ENCODE data around the gene LCN10. TPM values are rescaled to one million over a fixed set of nuclear protein-coding genes. Genes with fewer than 3 reads are reported as not detected.

The LCN10 gene
- total RNA-seq, 1 experiment from 2014 or later, result not detected

GRCh38 chr9:136719195-136719880, 23.4 kb downstream of the LCN10 start:
- DNase-seq (ENCODE audit: unreplicated experiment), result no peak
- intact Hi-C loops (cut with micrococcal nuclease), result no loop called here
- ChIA-PET POLR2A (interaction anchor here (1.2 kb wide), 1 partner anchor 9 kb away, joined by 5 read pairs; no protein-coding TSS in a partner anchor), CTCF (no interaction called here)
- Mint-ChIP-seq H3K4me1 (ENCODE audit: insufficient read depth, unreplicated experiment) (peaks cover 15% of the 10 kb centered on the region), H3K36me3 (ENCODE audit: insufficient read depth, unreplicated experiment) (peaks cover 41% of the 10 kb centered on the region), H3K4me3 (ENCODE audit: unreplicated experiment) (no peak overlapping the region), H3K27me3 (ENCODE audit: insufficient read depth, unreplicated experiment) (peaks cover 10% of the 10 kb centered on the region), H3K27ac (ENCODE audit: low read depth, unreplicated experiment) (no peak overlapping the region), H3K9me3 (ENCODE audit: unreplicated experiment) (no peaks in the 10 kb centered on the region)
- TF ChIP-seq CTCF (IDR thresholded peaks at IDR 0.05; ENCODE audit: unreplicated experiment), result no peak
- no TSS peak for BruUV-seq (replicated peaks)

DNA sequence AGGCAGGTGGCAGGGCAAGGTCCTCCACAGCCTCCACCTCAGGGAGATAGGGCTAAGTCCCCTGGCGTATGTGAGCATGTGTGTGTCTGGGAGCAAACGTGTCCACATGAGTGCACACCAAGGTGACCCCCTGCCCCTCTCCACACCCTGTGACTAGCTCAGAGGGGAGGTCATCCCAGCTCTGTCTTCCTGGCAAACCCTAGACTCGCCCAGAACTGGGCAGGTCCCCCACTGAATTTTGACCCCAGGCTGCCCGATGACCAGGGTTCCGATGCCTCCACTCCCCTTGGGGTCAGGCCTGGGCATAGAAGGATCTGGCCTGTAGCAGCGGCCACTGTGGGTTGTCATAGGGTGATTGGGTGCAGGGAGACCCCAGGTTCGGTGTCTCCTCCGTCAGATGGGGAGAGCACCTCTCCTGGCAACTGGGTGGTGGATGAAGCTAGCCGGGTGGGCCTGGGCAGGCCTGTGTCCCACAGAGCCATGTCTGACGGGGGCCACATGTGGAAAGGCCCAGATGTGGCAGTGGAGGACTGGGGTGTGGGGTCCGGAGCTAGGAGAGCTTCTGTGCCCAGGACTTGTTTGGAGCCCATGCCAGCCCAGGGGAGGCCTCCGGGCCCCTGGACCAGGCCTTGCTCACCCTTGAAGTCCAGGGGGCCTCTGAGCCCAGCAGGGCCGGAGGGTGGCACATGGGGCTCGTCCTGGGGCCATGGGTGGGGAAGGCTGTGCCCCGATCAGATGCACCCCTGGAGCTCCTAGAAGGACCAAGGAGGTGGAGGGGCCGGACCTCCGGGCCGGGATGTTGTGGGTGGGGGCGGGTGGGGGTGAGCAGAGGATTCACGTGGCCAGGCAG, 24.2 kb downstream of the LCN10 start:
- H3K4me3 Mint-ChIP-seq (ENCODE audit: unreplicated experiment), result no peak overlapping the region

GRCh38 chr9:136717399-136717798, 25.3 kb downstream of the LCN10 start:
- Mint-ChIP-seq H3K27me3 (ENCODE audit: insufficient read depth, unreplicated experiment) (peaks cover 10% of the 10 kb centered on the region), H3K36me3 (ENCODE audit: insufficient read depth, unreplicated experiment) (peaks cover 21% of the 10 kb centered on the region), H3K9me3 (ENCODE audit: unreplicated experiment) (no peaks in the 10 kb centered on the region), H3K4me1 (ENCODE audit: insufficient read depth, unreplicated experiment) (peaks cover 7% of the 10 kb centered on the region), H3K4me3 (ENCODE audit: unreplicated experiment) (no peak overlapping the region), H3K27ac (ENCODE audit: low read depth, unreplicated experiment) (no peak overlapping the region)
- no peak for DNase-seq (ENCODE audit: unreplicated experiment)
- TF ChIP-seq CTCF (IDR thresholded peaks at IDR 0.05; ENCODE audit: unreplicated experiment), result no peak
- intact Hi-C loops (cut with micrococcal nuclease), result no loop called here
- CTCF ChIA-PET, result interaction anchor here (0.6 kb wide), 2 partner anchors 16 to 48 kb away, joined by 3 to 4 read pairs; no protein-coding TSS in a partner anchor
- no TSS peak for BruUV-seq (replicated peaks)
- POLR2A ChIA-PET, result interaction anchor here (0.6 kb wide), 1 partner anchor 22 kb away, joined by 3 read pairs; no protein-coding TSS in a partner anchor

More for the DNA sequence above, 24.2 kb downstream of the LCN10 start:
- ChIA-PET POLR2A (interaction anchor here (1.2 kb wide), 1 partner anchor 10 kb away, joined by 5 read pairs; no protein-coding TSS in a partner anchor), CTCF (interaction anchor here (0.6 to 1.0 kb wide), 2 partner anchors 47 to 311 kb away, joined by 3 read pairs; no protein-coding TSS in a partner anchor)
- no peak for DNase-seq (ENCODE audit: unreplicated experiment)
- TF ChIP-seq CTCF (IDR thresholded peaks at IDR 0.05; ENCODE audit: unreplicated experiment), result no peak
- peaks cover 8% of the 10 kb centered on the region for H3K4me1 Mint-ChIP-seq (ENCODE audit: insufficient read depth, unreplicated experiment)
- H3K9me3 Mint-ChIP-seq (ENCODE audit: unreplicated experiment), result no peaks in the 10 kb centered on the region
- intact Hi-C loops (cut with micrococcal nuclease), result no loop called here
- no peak overlapping the region for H3K27ac Mint-ChIP-seq (ENCODE audit: low read depth, unreplicated experiment)
- BruUV-seq (replicated peaks), result no TSS peak
- peaks cover 33% of the 10 kb centered on the region for H3K36me3 Mint-ChIP-seq (ENCODE audit: insufficient read depth, unreplicated experiment)
- H3K27me3 Mint-ChIP-seq (ENCODE audit: insufficient read depth, unreplicated experiment), result peaks cover 10% of the 10 kb centered on the region

DNA sequence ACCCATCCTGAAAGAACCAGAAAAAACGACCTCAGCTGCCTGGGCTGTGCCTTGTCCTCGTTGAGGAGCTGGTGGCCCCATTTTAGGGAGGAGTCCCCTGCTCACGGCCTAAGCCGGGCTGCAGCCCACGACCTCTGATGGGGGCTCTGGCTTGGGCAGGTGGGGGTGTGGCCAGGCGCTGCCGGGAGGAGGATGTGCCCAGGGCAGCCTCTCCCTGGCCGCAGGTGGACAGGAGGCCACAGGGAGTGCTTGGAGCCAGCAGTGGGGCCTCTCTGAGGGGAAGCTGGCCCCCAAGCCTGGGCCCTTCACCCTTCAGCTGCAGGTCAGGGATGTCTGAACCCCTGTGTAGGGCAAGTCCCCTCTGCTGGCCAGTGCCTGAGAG, 27.9 kb downstream of the LCN10 start:
- ChIA-PET POLR2A (interaction anchor here (0.8 to 1.8 kb wide), 2 partner anchors 12 to 13 kb away, joined by 3 to 7 read pairs; no protein-coding TSS in a partner anchor), CTCF (no interaction called here)
- no TSS peak for BruUV-seq (replicated peaks)
- Mint-ChIP-seq H3K27ac (ENCODE audit: low read depth, unreplicated experiment) (no peak overlapping the region), H3K36me3 (ENCODE audit: insufficient read depth, unreplicated experiment) (no peaks in the 10 kb centered on the region), H3K4me1 (ENCODE audit: insufficient read depth, unreplicated experiment) (no peaks in the 10 kb centered on the region), H3K9me3 (ENCODE audit: unreplicated experiment) (no peaks in the 10 kb centered on the region), H3K27me3 (ENCODE audit: insufficient read depth, unreplicated experiment) (peaks cover 10% of the 10 kb centered on the region), H3K4me3 (ENCODE audit: unreplicated experiment) (no peak overlapping the region)
- intact Hi-C loops (cut with micrococcal nuclease), result no loop called here
- no peak for TF ChIP-seq CTCF (IDR thresholded peaks at IDR 0.05; ENCODE audit: unreplicated experiment)
- no peak for DNase-seq (ENCODE audit: unreplicated experiment)
